ENCODE data around the gene PPP2R5C.

- no peak for TF ChIP-seq ZNF146 (tag by site-specific recombination; IDR thresholded peaks at IDR 0.05)
- no peak for TF ChIP-seq YY1 (tag by site-specific recombination; IDR thresholded peaks at IDR 0.05)
- no peak for TF ChIP-seq ZNF76 (tag by site-specific recombination; IDR thresholded peaks at IDR 0.05; ENCODE audit: borderline replicate concordance, low read depth)
- no peak for TF ChIP-seq CTCF (tag by site-specific recombination; IDR thresholded peaks at IDR 0.05)
- TF ChIP-seq ZBTB7A (tag by site-specific recombination; IDR thresholded peaks at IDR 0.05; ENCODE audit: low read depth): no peak
Observed at GRCh38 chr14:101723061-101723595, 38.4 kb upstream of the PPP2R5C start.

Measured in HEK293 (cell line).